Measurements from ENCODE around the gene HUS1. TPM values are rescaled to one million over a fixed set of nuclear protein-coding genes. Genes with fewer than 3 reads are reported as not detected.
A peak's percentile ranks its signal among the peaks of the same experiment; 100 is the strongest.
"Not testable (repeated sequence)": the region's sequence is repeated elsewhere in the genome, so short reads cannot be mapped to it uniquely, and the experiment has no call there.

HUS1 gene
- 10 to 100 TPM; 34.1 to 35.0 TPM for total RNA-seq

DNA sequence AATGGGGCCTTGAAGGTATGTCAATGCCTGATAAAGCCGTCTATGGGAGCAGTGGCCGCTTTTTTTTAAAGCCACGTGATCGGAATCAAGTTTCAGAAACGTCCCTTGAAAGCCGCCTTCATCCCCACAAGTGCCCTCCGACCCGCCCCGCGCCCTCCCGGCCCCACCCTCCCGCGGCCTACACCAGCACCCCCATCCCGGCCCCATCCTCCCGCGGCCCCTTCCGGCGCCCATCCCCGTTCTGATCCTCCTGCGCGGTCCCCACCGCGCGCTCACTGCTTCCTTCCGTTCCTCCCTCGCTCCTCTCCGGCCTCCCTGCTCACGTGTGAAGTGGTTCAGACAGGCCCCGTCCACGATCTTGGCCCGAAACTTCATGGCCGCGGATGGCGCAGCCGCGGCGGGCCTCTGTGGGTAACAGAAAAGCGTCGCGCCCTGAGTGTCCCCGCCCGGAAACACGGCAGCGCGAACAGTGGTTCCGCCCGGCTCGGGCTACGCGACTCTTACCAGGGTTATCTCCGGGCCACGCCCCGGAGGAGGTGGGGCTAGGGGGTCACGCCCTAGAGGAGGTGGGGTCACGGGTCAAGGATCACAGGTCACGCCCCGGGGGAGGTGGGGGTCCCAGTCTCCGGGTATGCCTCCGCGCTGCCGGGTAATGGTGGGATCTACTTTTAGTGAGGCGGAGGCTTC is at the start of gene HUS1:
HUS1 (minus strand) TSS at position 471 of the 687 bp plus-strand sequence; CDS start at position 375, 96 bp downstream.
- DNase-seq: peak; percentile 96

DNA sequence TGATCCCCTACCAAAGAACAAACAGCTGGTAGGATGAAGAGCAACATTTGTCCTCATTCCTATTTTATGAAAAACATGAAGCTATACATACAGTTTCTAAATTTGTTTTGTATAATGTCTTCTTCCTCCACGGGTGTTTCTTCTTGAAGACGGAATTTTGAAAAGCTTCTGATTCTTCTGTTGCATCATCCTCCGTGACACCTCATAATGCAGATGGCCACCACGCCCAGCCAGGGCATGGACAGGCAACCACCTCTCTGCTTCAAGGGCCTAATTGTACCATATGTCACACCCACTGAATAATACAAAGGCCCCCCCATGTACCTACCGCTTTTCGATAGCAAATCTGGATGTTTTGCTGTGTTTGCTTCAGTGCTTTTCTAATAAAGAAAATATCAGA is 49.5 kb upstream of the HUS1 start, which contains the start of gene SUN3:
SUN3 (minus strand) TSS at position 170 of the 400 bp plus-strand sequence; CDS start at position 1, 169 bp downstream.
- no peak within 1 kb of the TSS for H3K27ac Mint-ChIP-seq
- peaks cover 3% of the 10 kb centered on the region for H3K9me3 Mint-ChIP-seq
- H3K4me3 Mint-ChIP-seq: no peak within 1 kb of the TSS
- no peaks in the 10 kb centered on the region for H3K36me3 Mint-ChIP-seq (ENCODE audit: low read depth)
- H3K4me1 Mint-ChIP-seq: no peaks in the 10 kb centered on the region
- DNase-seq: no peak
- POLR2A ChIA-PET: no interaction called here
- peaks cover 36% of the 10 kb centered on the region for H3K27me3 Mint-ChIP-seq
- CTCF ChIA-PET: interaction anchor here (0.6 to 1.7 kb wide), 2 partner anchors 58 to 82 kb away, joined by 3 to 4 read pairs; no protein-coding TSS in a partner anchor

More for the DNA sequence above, at the start of gene HUS1:
- Mint-ChIP-seq H3K36me3 (ENCODE audit: low read depth) (peaks cover 37% of the 10 kb centered on the region), H3K4me3 (peak within 1 kb of the TSS; percentile 87), H3K27ac (peak within 1 kb of the TSS; percentile 97), H3K4me1 (peaks cover 24% of the 10 kb centered on the region), H3K27me3 (peaks cover under 1% of the 10 kb centered on the region), H3K9me3 (no peaks in the 10 kb centered on the region)
- ChIA-PET CTCF (interaction anchor here (0.7 to 1.6 kb wide), 6 partner anchors 9 to 130 kb away, joined by 3 to 11 read pairs (median 5); no protein-coding TSS in a partner anchor), POLR2A (interaction anchor here (1.1 to 1.6 kb wide), 5 partner anchors 12 to 131 kb away, joined by 3 to 14 read pairs (median 5); no protein-coding TSS in a partner anchor)

DNA sequence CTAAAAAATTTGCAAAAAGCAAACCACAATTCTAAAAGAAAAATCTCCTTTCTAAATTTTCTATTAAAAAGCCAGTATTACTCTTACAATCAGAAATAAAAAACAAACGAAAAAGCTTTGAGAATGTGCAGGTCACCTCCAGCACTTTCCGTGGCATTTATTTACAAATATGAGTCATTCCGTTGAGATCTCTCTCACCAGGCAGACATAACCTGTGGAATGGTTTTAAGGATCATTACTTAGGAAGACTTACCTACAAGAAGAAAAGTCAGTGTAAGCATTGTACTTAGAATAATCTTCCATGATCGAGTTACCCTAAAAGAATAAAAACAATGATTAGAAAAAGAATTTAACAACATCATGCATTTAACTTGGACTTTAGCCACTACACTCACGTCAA is 46.2 kb upstream of the HUS1 start:
- peaks cover 43% of the 10 kb centered on the region for H3K27me3 Mint-ChIP-seq
- H3K4me3 Mint-ChIP-seq: no peak overlapping the region
- H3K36me3 Mint-ChIP-seq (ENCODE audit: low read depth): no peaks in the 10 kb centered on the region
- no peak overlapping the region for H3K27ac Mint-ChIP-seq
- DNase-seq: no peak
- no peaks in the 10 kb centered on the region for H3K4me1 Mint-ChIP-seq
- ChIA-PET POLR2A (no interaction called here), CTCF (no interaction called here)
- H3K9me3 Mint-ChIP-seq: peaks cover 5% of the 10 kb centered on the region

DNA sequence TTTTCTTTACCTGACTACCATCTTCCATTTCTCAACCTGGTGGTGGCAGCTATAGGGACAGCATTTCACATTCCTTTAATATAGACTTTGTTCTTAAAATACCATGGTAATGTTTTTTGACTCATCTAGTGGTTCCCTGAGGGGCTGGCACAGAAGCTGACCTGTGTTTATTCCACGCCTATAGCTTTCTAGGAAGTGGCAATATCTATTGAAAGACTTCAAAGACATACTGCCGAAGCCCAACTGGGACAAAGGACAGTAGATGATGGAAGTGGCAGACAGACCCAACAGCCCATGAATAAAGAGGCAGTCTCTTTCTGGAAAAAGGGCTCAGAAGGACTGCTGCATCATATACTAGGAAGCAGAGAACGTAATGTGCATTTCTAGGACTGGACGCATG is 38.3 kb upstream of the HUS1 start:
- DNase-seq: no peak
- POLR2A ChIA-PET: no interaction called here
- H3K4me1 Mint-ChIP-seq: no peaks in the 10 kb centered on the region
- H3K36me3 Mint-ChIP-seq (ENCODE audit: low read depth): no peaks in the 10 kb centered on the region
- no peak overlapping the region for H3K27ac Mint-ChIP-seq
- peaks cover 4% of the 10 kb centered on the region for H3K9me3 Mint-ChIP-seq
- CTCF ChIA-PET: no interaction called here
- peaks cover 36% of the 10 kb centered on the region for H3K27me3 Mint-ChIP-seq
- no peak overlapping the region for H3K4me3 Mint-ChIP-seq

DNA sequence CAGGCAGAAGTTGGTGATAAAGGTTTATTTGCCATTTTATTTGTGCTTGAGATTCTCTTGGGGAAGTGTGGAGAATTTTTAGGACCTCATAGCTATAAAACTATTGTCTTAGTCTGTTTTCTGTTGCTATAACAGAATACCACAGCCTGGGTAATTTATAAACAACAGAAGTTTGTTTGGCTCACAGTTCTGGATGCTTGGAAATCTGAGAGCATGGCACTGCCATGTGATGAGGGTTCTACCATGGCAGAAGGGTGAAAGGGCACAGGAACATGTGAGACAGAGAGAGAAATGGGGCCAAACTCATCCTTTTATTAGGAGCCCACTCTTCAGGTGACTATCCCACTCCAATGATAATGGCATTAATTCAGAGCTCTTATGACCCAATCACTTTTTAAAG is 37.2 kb upstream of the HUS1 start:
- Mint-ChIP-seq H3K4me3 (no peak overlapping the region), H3K36me3 (ENCODE audit: low read depth) (no peaks in the 10 kb centered on the region), H3K4me1 (no peaks in the 10 kb centered on the region), H3K9me3 (peaks cover 4% of the 10 kb centered on the region), H3K27me3 (peaks cover 31% of the 10 kb centered on the region), H3K27ac (no peak overlapping the region)
- DNase-seq: no peak
- ChIA-PET CTCF (no interaction called here), POLR2A (no interaction called here)

DNA sequence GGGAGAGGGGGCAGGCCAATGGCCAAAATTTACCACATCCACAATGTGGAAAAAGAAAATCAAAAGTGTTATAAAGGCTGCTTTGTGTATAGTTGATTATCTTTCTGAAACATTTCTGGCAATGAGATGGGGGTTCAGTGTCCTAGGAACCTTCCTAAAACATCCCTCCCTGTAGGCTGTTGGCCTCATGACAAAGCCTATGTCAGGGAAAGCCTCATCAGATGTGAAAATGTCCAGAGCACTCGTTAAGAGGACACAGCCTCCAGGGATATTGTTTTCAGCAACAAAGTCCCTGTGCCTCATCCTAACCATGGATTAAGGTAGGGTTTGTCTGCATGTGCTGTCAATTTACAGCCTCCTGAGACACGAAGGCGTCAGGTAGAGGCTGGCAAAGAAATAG is 32.5 kb upstream of the HUS1 start:
- ChIA-PET CTCF (no interaction called here), POLR2A (no interaction called here)
- Mint-ChIP-seq H3K4me1 (no peaks in the 10 kb centered on the region), H3K9me3 (peaks cover 4% of the 10 kb centered on the region), H3K27me3 (peaks cover 5% of the 10 kb centered on the region), H3K4me3 (no peak overlapping the region), H3K27ac (no peak overlapping the region), H3K36me3 (ENCODE audit: low read depth) (no peaks in the 10 kb centered on the region)
- no peak for DNase-seq

DNA sequence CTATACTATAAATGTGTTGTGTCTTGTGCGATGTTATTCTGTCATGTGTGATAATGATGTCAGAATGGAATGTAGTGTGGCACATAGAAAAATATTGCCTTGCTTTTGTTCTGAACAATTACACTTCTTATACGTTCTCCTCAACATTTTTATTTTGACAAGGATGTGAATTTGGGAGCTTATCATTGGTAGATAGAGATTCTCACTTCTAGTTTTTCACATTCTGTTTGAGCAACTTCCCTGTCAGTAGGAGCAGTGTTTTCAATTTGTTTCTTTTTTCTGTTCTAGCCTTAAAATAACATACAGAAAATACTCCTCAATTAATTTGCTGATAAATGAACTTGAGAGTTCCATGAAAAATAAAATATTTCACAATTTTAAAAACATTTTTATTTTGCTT is 31.9 kb upstream of the HUS1 start:
- POLR2A ChIA-PET: no interaction called here
- CTCF ChIA-PET: no interaction called here

DNA sequence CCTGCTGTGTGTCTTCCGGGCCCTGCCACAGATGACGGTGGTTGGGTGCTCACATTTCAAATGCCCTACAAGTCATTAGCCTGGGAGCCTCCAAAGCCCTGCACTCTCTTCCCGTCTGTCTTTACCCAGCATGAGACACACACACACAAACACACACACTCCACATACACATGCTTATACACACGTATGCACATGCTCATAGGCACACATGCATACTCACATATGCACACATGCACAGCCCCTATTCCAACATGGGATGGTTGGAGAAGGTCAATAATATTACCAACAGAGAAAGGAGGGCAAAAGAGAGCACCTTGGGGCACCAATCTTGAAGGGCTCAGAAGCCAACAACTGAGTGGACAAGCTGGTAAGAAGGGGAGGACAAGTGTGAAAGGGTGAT is 30.5 kb upstream of the HUS1 start:
- H3K27me3 Mint-ChIP-seq: peaks cover 5% of the 10 kb centered on the region
- H3K9me3 Mint-ChIP-seq: no peaks in the 10 kb centered on the region
- no peaks in the 10 kb centered on the region for H3K36me3 Mint-ChIP-seq (ENCODE audit: low read depth)
- H3K4me1 Mint-ChIP-seq: no peaks in the 10 kb centered on the region
- no peak overlapping the region for H3K27ac Mint-ChIP-seq
- no peak overlapping the region for H3K4me3 Mint-ChIP-seq
- ChIA-PET CTCF (no interaction called here), POLR2A (no interaction called here)
- no peak for DNase-seq

More for the DNA sequence above, 31.9 kb upstream of the HUS1 start:
- DNase-seq: no peak
- Mint-ChIP-seq H3K36me3 (ENCODE audit: low read depth) (no peaks in the 10 kb centered on the region), H3K4me3 (no peak overlapping the region), H3K27me3 (peaks cover 4% of the 10 kb centered on the region), H3K4me1 (no peaks in the 10 kb centered on the region), H3K9me3 (peaks cover 4% of the 10 kb centered on the region), H3K27ac (no peak overlapping the region)

DNA sequence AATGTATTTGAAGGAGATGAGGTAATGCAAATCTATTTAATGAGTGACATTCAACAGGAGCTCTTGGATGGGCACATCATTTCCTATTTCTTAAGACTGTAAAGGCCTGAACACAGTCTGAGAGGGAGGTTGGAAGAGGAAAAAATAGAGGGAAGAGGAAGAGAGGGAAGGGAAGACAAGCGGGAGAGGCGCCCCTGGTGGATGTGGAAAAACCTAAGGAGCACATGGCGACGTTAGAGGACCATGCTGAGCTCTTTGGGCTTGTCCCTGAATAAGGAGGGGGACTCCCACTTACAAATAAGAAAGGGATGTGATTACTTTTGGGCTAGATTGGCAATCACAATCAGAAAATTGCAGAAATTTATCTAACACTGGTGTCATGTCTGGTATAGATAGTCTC is 29.8 kb upstream of the HUS1 start:
- ChIA-PET CTCF (no interaction called here), POLR2A (no interaction called here)
- Mint-ChIP-seq H3K27ac (no peak overlapping the region), H3K27me3 (peaks cover 8% of the 10 kb centered on the region), H3K36me3 (ENCODE audit: low read depth) (no peaks in the 10 kb centered on the region), H3K4me1 (no peaks in the 10 kb centered on the region), H3K4me3 (no peak overlapping the region), H3K9me3 (no peaks in the 10 kb centered on the region)
- DNase-seq: no peak

DNA sequence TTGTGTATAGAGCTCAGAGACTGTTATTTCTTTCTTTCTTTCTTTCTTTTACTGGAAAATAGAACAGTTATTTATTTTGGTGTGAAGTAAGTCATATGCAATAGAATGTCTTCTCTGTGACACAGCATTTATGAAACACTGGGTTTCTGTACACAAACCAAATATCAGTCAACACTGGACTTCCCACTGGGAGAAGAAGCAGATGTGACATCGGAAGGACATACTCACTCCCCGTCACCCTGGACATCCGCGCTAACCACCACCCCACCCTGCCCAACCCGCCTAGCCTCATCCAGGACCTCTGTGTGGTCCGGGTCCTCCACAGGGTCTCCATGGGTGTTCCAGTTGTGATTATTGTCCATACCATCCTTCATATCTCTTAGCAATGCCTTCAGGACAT is 27.5 kb upstream of the HUS1 start:
- H3K36me3 Mint-ChIP-seq (ENCODE audit: low read depth): no peaks in the 10 kb centered on the region
- no peak overlapping the region for H3K4me3 Mint-ChIP-seq
- POLR2A ChIA-PET: no interaction called here
- H3K4me1 Mint-ChIP-seq: no peaks in the 10 kb centered on the region
- no peaks in the 10 kb centered on the region for H3K9me3 Mint-ChIP-seq
- no peak for DNase-seq
- CTCF ChIA-PET: no interaction called here
- peaks cover 15% of the 10 kb centered on the region for H3K27me3 Mint-ChIP-seq
- H3K27ac Mint-ChIP-seq: no peak overlapping the region

DNA sequence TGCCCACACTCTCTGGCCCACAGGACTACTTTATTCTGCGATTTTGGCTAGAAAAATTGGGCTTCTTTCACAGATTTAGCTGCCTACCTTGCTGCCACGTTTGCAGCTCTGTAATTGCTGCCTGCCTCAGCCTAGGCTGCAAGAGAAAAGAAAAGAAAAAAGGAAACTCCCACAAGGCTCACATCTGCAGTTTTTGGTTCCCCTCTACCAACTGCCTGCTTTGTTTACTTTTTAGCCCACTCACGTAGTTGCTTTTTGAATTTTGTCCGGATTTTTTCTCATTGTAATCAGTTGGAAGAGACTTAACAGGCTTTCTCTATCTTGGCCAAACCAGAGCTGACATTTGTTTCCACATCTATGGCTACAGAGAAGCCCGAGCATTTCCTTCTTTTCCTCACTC is 25.2 kb upstream of the HUS1 start:
- peaks cover 12% of the 10 kb centered on the region for H3K27me3 Mint-ChIP-seq
- ChIA-PET POLR2A (no interaction called here), CTCF (no interaction called here)
- no peak for DNase-seq
- no peaks in the 10 kb centered on the region for H3K36me3 Mint-ChIP-seq (ENCODE audit: low read depth)
- H3K27ac Mint-ChIP-seq: no peak overlapping the region
- H3K4me3 Mint-ChIP-seq: no peak overlapping the region
- no peaks in the 10 kb centered on the region for H3K9me3 Mint-ChIP-seq
- no peaks in the 10 kb centered on the region for H3K4me1 Mint-ChIP-seq

DNA sequence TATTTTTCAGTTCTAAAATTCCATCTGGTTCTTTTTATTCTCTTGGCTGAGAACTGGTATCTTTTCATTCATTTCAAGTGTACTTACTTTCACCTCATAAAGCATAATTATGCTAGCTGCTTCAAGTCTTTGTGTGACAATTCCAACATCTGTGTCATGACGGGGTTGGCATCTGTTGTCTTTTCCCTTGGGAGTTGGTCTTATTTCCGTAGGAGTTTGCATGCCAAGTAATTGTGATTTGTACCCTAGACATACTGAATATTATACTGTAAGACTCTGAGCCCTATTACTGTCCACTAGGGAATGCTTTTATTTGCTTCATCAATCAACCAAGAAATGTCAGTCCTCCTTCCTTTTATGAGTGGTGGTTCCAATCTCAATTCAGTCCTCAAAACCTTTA is 24.6 kb upstream of the HUS1 start:
- ChIA-PET CTCF (no interaction called here), POLR2A (no interaction called here)
- Mint-ChIP-seq H3K4me1 (no peaks in the 10 kb centered on the region), H3K9me3 (no peaks in the 10 kb centered on the region), H3K27ac (no peak overlapping the region), H3K4me3 (no peak overlapping the region), H3K36me3 (ENCODE audit: low read depth) (no peaks in the 10 kb centered on the region), H3K27me3 (peaks cover 12% of the 10 kb centered on the region)
- no peak for DNase-seq

DNA sequence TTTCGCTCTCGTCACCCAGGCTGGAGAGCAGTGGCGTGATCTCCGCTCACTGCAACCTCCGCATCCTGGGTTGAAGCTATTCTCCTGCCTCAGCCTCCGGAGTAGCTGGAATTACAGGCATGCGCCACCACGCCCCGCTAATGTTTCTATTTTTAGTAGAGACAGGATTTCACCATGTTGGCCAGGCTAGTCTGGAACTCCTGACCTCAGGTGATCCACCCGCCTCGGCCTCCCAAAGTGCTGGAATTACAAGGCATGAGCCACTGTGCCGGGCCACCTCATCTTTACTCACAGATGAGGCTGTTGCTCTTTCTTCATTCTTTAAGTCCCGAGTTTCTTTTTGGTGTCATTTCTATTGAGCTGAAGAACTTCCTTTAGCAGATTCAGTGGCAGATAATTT is 20.7 kb upstream of the HUS1 start:
- CTCF ChIA-PET; H3K4me1 Mint-ChIP-seq; DNase-seq; H3K9me3 Mint-ChIP-seq; H3K4me3 Mint-ChIP-seq; POLR2A ChIA-PET; H3K27ac Mint-ChIP-seq; H3K36me3 Mint-ChIP-seq (ENCODE audit: low read depth): not testable (repeated sequence)
- H3K27me3 Mint-ChIP-seq: peaks cover 11% of the 10 kb centered on the region

DNA sequence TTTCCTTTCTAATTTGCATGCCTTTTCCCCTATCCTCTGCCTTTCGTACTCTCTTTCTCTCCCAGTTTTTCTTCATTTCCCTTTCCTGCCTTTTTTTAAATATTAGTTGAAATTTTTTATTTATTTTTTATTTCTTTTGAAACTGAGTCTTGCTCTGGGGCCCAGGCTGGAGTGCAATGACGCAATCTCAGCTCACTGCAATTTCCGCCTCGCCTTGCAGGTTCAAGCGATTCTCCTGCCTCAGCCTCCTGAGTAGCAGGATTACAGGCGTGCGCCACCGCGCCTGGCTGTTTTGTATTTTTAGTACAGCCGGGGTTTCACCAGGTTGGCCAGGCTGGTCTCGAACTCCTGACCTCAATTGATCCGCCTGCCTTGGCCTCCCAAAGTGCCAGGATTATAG is 20.0 kb upstream of the HUS1 start:
- ChIA-PET POLR2A (no interaction called here), CTCF (interaction anchor here (1.8 kb wide), 1 partner anchor 109 kb away, joined by 5 read pairs; no protein-coding TSS in a partner anchor)
- Mint-ChIP-seq H3K4me1 (no peaks in the 10 kb centered on the region), H3K4me3 (no peak overlapping the region), H3K27ac (no peak overlapping the region), H3K36me3 (ENCODE audit: low read depth) (no peaks in the 10 kb centered on the region), H3K9me3 (peaks cover 2% of the 10 kb centered on the region), H3K27me3 (peaks cover 8% of the 10 kb centered on the region)
- no peak for DNase-seq

Measured in activated CD4-positive, alpha-beta memory T cell treated with anti-CD3 and anti-CD28 coated beads, Interleukin-2, amount 10 ng/mL, durations not matched to agents 7 days and 5 days (primary cell).